Left forelimb (tissue), 1 donor: ENCODE results near the gene FNDC3B.
"Not testable (repeated sequence)": the region's sequence is repeated elsewhere in the genome, so short reads cannot be mapped to it uniquely, and the experiment has no call there.

Experiments used
- DNase-seq: peaks from one replicate; pipeline ENCODE4 v3.0.0-alpha.2; 2018; ENCODE audit warnings: low spot score

The FNDC3B gene

GRCh38 chr3:172039436-172040077, at the start of gene FNDC3B:
TSS of gene FNDC3B (plus strand) at chr3:172039578. CDS start at chr3:172112480, 72,902 bp downstream.
- DNase-seq, result peak; percentile 98

- DNase-seq, result not testable (repeated sequence)
These were observed 49.1 kb upstream of the FNDC3B start for GRCh38 chr3:171990239-171990638.

- DNase-seq, result no peak
These were observed 48.2 kb upstream of the FNDC3B start for GRCh38 chr3:171991166-171991565.

- no peak for DNase-seq
These were observed 44.5 kb upstream of the FNDC3B start for GRCh38 chr3:171994646-171995428.

- no peak for DNase-seq
These were observed 43.9 kb upstream of the FNDC3B start for GRCh38 chr3:171995486-171995885.

GRCh38 chr3:171996178-171996817, 43.1 kb upstream of the FNDC3B start:
- no peak for DNase-seq

GRCh38 chr3:171998731-171999130, 40.6 kb upstream of the FNDC3B start:
- DNase-seq, result not testable (repeated sequence)

- DNase-seq, result not testable (repeated sequence)
These were observed 37.8 kb upstream of the FNDC3B start for GRCh38 chr3:172001616-172002015.

- DNase-seq, result no peak
These were observed 36.8 kb upstream of the FNDC3B start for GRCh38 chr3:172002512-172003078.

- no peak for DNase-seq
These were observed 36.2 kb upstream of the FNDC3B start for GRCh38 chr3:172003146-172003545.

GRCh38 chr3:172007065-172007370, 32.4 kb upstream of the FNDC3B start:
- no peak for DNase-seq

GRCh38 chr3:172009803-172010202, 29.6 kb upstream of the FNDC3B start:
- no peak for DNase-seq

GRCh38 chr3:172012775-172013174, 26.6 kb upstream of the FNDC3B start:
- no peak for DNase-seq

GRCh38 chr3:172014145-172014544, 25.2 kb upstream of the FNDC3B start:
- no peak for DNase-seq

GRCh38 chr3:172018364-172018763, 21.0 kb upstream of the FNDC3B start:
- no peak for DNase-seq

GRCh38 chr3:172020763-172021162, 18.6 kb upstream of the FNDC3B start:
- DNase-seq, result no peak

GRCh38 chr3:172021164-172021563, 18.2 kb upstream of the FNDC3B start:
- no peak for DNase-seq

GRCh38 chr3:172021859-172022258, 17.5 kb upstream of the FNDC3B start:
- no peak for DNase-seq

GRCh38 chr3:172023915-172024314, 15.5 kb upstream of the FNDC3B start:
- no peak for DNase-seq

- DNase-seq, result no peak
These were observed 14.7 kb upstream of the FNDC3B start for GRCh38 chr3:172024679-172025078.

GRCh38 chr3:172029425-172030098, 9.8 kb upstream of the FNDC3B start:
- DNase-seq, result no peak

GRCh38 chr3:172030181-172030580, 9.2 kb upstream of the FNDC3B start:
- no peak for DNase-seq
